ENCODE data around the gene KDM1B.

Gene KDM1B

DNA sequence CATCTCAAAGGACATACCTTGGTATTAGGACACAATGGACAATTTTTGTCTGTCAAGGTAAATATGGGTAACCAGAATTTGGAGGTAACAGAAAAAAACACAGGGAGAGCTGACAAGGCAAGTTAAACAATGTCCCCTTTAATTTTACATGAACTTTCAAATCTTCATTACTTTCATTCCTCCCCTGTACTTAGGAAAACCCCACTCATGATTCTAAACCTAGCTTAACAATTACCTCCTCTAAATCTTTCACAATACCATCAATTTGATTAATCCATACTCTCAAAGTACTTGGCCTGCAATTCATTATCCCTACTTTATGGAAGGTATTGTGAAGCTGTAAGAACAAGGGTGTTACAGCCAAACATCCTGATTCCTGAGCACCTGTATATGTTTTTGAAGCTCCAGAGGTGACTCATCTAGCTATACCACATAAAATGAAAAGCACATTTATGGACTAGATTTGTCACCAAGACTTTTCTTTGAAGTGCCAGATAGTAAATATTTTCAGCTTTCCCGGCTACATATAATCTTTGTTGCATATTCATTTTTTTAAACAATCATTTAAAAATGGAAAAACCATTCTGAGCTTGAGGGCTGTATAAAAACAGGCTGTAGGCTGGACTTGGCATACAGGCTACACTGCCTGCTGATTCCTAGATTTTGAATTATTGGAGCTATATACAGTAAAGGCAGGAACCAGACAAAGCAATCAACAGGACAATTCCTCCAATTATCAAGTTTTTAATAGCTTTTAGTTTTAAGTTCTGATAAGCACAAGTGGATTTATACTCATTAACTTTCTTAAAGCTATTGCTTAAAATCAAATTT, 86.2 kb downstream of the KDM1B start:
- H3K27ac ChIP-seq = no peak overlapping the region
- peaks cover 3% of the 10 kb centered on the region; the same call in 1 of the 2 replicates for H4K20me1 ChIP-seq (ENCODE audit: insufficient read depth)
- TF ChIP-seq, protein P1, sequence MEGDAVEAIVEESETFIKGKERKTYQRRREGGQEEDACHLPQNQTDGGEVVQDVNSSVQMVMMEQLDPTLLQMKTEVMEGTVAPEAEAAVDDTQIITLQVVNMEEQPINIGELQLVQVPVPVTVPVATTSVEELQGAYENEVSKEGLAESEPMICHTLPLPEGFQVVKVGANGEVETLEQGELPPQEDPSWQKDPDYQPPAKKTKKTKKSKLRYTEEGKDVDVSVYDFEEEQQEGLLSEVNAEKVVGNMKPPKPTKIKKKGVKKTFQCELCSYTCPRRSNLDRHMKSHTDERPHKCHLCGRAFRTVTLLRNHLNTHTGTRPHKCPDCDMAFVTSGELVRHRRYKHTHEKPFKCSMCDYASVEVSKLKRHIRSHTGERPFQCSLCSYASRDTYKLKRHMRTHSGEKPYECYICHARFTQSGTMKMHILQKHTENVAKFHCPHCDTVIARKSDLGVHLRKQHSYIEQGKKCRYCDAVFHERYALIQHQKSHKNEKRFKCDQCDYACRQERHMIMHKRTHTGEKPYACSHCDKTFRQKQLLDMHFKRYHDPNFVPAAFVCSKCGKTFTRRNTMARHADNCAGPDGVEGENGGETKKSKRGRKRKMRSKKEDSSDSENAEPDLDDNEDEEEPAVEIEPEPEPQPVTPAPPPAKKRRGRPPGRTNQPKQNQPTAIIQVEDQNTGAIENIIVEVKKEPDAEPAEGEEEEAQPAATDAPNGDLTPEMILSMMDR (conservative IDR thresholded peaks at IDR 0.05; ENCODE audit: low read depth, low read length) = no peak
- H3K79me2 ChIP-seq (ENCODE audit: insufficient read depth, low read depth) = peaks cover 6% of the 10 kb centered on the region; the same call in 1 of the 2 replicates
- no peaks in the 10 kb centered on the region for H3K27me3 ChIP-seq (ENCODE audit: insufficient read depth, low read depth)
- H3K4me1 ChIP-seq (ENCODE audit: low read depth, poor library complexity, severe bottlenecking) = peaks cover 53% of the 10 kb centered on the region
- H2AFZ ChIP-seq (ENCODE audit: low read depth) = no peak overlapping the region
- H3K36me3 ChIP-seq (ENCODE audit: insufficient read depth) = peaks cover 9% of the 10 kb centered on the region; the same call in 1 of the 2 replicates
- no peak overlapping the region for H3K4me3 ChIP-seq (IDR thresholded peaks at IDR 0.05; ENCODE audit: insufficient read depth, low read depth, low read length)
- no peak overlapping the region for H3K9ac ChIP-seq
- H3K4me2 ChIP-seq = no peak overlapping the region; the same call in 1 of the 2 replicates

DNA sequence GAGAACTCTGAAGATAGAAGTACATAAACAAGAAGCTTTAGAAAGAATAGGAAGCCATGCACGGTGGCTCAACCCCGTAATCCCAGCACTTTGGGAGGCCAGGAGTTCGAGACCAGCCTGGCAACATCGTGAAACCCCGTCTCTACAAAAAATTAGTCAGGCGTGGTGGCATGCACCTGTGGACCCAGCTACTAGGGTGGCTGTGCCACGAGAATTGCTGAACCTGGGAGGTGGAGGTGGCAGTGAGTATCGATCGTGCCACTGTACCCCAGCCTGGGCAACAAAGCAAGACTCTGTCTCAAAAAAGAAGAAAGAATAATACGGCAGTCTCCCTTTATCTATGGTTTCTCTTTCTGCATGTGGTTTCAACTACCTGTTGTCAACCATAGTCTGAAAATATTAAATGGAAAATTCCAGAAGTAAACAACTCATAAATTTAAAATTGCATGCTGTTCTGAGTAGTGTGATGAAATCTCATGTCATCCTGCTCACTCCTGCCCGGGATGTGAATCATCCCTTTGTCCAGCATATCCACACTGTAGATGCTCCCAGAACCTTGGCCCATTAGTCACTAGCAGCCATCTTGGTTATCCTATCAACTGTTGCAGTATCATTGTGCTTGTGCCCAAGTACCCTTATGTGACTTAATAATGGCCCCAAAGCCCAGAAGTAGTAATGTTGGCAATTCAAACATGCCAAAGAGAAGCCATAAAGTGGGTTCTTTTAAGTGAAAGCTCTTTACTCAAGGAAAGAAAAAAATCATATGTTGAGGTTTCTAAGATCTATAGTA, 87.0 kb downstream of the KDM1B start:
- Histone ChIP-seq H3K4me3 (IDR thresholded peaks at IDR 0.05; ENCODE audit: insufficient read depth, low read depth, low read length) (no peak overlapping the region), H3K4me2 (no peak overlapping the region; the same call in 1 of the 2 replicates), H4K20me1 (ENCODE audit: insufficient read depth) (peaks cover 3% of the 10 kb centered on the region; the same call in 1 of the 2 replicates), H3K79me2 (ENCODE audit: insufficient read depth, low read depth) (peaks cover 6% of the 10 kb centered on the region; the same call in 1 of the 2 replicates), H3K9ac (no peak overlapping the region), H2AFZ (ENCODE audit: low read depth) (no peak overlapping the region), H3K36me3 (ENCODE audit: insufficient read depth) (peaks cover 13% of the 10 kb centered on the region; the same call in 1 of the 2 replicates), H3K27ac (no peak overlapping the region), H3K27me3 (ENCODE audit: insufficient read depth, low read depth) (no peaks in the 10 kb centered on the region), H3K4me1 (ENCODE audit: low read depth, poor library complexity, severe bottlenecking) (peaks cover 61% of the 10 kb centered on the region)
- TF ChIP-seq, protein P1 (conservative IDR thresholded peaks at IDR 0.05; ENCODE audit: low read depth, low read length) = no peak

DNA sequence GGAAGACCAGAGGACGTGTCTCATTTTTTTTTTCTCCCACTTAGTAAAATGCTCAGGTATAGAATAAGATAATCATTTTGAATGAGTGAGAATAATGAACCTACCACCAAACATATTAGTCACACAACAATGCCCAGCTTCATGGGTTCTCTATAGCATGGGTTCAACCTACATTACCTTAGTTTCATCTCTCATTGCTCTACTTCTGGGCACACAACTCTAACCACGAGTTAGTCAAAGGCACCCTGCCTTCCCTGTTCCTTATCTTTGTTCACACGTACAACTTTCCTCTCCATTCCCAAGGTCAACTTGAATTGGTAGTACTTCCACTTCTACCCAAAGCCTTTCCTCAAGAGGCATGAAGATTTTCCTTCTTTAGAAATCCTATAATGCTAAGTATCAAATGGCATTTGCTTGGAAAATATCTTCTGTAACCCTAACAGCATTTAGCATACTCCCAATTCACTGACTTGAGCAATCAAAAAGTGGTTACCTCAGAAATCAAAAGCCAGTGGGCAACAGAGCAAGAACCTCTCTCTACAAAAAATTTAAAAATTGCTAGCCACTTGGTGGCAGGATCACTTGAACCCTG, 88.2 kb downstream of the KDM1B start:
- peaks cover 6% of the 10 kb centered on the region; the same call in 1 of the 2 replicates for H3K79me2 ChIP-seq (ENCODE audit: insufficient read depth, low read depth)
- no peaks in the 10 kb centered on the region for H3K27me3 ChIP-seq (ENCODE audit: insufficient read depth, low read depth)
- TF ChIP-seq, protein P1 (conservative IDR thresholded peaks at IDR 0.05; ENCODE audit: low read depth, low read length) = no peak
- no peak overlapping the region for H3K9ac ChIP-seq
- H2AFZ ChIP-seq (ENCODE audit: low read depth) = no peak overlapping the region
- no peak overlapping the region for H3K4me3 ChIP-seq (IDR thresholded peaks at IDR 0.05; ENCODE audit: insufficient read depth, low read depth, low read length)
- peaks cover 13% of the 10 kb centered on the region; the same call in 1 of the 2 replicates for H3K36me3 ChIP-seq (ENCODE audit: insufficient read depth)
- no peak overlapping the region for H3K27ac ChIP-seq
- peaks cover 3% of the 10 kb centered on the region; the same call in 1 of the 2 replicates for H4K20me1 ChIP-seq (ENCODE audit: insufficient read depth)
- peaks cover 72% of the 10 kb centered on the region for H3K4me1 ChIP-seq (ENCODE audit: low read depth, poor library complexity, severe bottlenecking)
- H3K4me2 ChIP-seq = no peak overlapping the region

DNA sequence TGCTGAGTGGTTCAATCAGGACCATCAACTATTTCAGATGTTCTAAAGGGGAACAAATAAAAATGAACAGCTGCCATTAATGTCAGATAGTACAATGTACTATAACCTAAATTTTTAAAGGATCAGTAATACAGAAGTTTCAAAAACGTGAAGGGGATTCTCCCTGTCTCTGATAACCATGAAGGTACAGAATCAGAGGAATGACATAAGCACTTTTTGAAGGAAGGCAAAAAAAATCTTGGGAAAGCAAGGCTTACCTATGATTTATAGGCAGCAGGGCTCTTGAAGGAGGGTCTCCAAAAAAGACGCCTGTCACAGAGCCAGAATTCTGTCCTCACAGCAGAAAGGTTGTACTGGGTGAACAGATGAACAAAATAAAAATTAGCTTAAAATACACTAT, 89.0 kb downstream of the KDM1B start:
- Histone ChIP-seq H3K4me3 (IDR thresholded peaks at IDR 0.05; ENCODE audit: insufficient read depth, low read depth, low read length) (no peak overlapping the region), H3K4me1 (ENCODE audit: low read depth, poor library complexity, severe bottlenecking) (peaks cover 72% of the 10 kb centered on the region), H3K4me2 (no peak overlapping the region), H3K79me2 (ENCODE audit: insufficient read depth, low read depth) (peaks cover 6% of the 10 kb centered on the region; the same call in 1 of the 2 replicates), H4K20me1 (ENCODE audit: insufficient read depth) (peaks cover 3% of the 10 kb centered on the region; the same call in 1 of the 2 replicates), H2AFZ (ENCODE audit: low read depth) (no peak overlapping the region), H3K27me3 (ENCODE audit: insufficient read depth, low read depth) (no peaks in the 10 kb centered on the region), H3K9ac (no peak overlapping the region), H3K36me3 (ENCODE audit: insufficient read depth) (peaks cover 13% of the 10 kb centered on the region; the same call in 1 of the 2 replicates), H3K27ac (no peak overlapping the region)
- TF ChIP-seq, protein P1 (conservative IDR thresholded peaks at IDR 0.05; ENCODE audit: low read depth, low read length) = no peak

Measured in KMS-11 (cell line).